SIG-M5 treated with dmso at 0.1 percent for 504 hours (cell line): ENCODE measurements around the gene ZBTB20.
"Not testable (repeated sequence)": the region's sequence is repeated elsewhere in the genome, so short reads cannot be mapped to it uniquely, and the experiment has no call there.

Experiments used
- DNase-seq: peaks from one replicate; lab custom pipeline; 2025; ENCODE audit not compliant: unreplicated experiment; lab: John Stamatoyannopoulos, UW

Gene ZBTB20

DNA sequence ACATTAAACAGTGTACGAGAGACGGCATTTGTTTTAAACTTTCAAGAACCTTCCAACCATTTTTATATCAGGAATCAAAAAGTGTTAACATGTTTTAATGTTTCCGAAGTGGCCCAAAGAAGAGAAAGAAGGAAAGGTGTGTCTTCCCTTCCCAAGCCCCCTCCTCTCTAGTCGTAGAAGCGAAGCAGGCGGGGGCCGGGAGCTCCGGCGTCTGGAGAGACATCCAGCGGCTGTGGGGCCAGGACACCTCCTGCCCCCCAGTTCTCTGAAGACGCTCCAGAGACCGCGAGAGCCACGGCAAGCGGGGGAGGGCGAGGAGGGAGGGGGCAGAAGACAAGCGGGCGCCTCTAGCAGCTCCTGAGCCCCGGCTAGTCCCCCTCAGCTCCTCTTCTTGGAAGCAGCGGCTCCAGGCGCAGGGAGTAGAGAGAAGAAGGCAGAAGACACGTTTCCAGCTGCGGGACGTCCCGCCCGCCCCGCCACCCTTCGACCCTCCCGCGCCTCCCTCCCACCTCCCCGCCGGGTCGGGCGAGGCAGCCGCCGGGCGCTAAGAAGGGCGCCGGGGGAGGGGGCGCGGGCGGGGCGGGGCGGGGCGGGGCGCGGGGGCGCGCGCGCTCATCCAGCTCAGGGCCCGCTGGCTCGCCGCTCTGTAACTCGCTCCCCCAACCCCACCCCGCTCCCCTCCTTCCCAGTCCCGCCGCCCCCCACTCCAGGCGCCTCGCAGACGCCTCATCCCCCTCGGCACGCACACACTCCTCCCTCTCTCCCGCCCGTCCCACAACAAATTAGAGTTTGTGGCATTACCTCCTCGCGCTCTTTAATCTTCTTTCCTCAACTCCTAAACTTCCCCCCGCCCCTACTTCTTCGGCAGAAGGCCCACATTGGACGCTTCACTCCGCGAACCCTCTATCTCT is at the start of gene ZBTB20:
TSS of gene ZBTB20 (minus strand) at position 871 of the 911 bp plus-strand sequence.
- DNase-seq: peak; percentile 57

DNA sequence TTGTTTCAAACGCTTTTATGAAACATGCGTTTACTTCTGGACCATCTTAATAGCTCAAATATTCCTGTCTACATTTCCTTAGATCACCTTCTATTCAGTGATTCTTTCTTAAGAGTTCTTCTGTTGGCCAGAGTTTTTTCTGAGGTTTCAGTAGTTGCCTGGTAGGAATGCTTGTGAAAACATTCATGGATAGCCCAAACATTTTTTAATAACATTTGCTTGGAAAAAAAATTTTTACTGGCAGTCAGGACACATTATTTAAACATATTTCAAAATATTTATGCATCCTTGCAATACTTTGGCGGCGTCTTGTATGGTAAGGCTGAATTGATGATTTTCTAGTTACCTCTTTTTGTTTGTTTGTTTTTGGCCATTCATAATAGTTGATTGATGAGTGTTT is 47.4 kb upstream of the ZBTB20 start:
- no peak for DNase-seq

DNA sequence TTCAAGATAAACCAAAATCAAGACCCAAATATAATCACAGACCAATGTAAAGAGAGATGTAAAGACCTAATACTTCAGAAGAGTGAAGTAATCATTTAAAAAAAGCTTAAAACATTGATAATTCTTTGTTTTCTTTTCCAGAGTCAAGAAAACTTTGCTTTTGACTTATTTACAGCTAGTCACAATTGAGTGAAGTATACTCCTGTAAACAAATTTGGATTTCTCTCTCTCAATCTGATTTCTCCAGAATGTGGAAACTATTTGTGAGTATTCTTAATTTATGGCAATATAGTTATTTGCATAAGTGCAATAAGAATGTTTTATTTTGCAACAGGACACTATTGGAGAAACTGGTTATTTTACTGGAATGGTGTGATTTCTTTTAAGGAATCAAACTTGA is 43.7 kb upstream of the ZBTB20 start:
- DNase-seq: no peak

DNA sequence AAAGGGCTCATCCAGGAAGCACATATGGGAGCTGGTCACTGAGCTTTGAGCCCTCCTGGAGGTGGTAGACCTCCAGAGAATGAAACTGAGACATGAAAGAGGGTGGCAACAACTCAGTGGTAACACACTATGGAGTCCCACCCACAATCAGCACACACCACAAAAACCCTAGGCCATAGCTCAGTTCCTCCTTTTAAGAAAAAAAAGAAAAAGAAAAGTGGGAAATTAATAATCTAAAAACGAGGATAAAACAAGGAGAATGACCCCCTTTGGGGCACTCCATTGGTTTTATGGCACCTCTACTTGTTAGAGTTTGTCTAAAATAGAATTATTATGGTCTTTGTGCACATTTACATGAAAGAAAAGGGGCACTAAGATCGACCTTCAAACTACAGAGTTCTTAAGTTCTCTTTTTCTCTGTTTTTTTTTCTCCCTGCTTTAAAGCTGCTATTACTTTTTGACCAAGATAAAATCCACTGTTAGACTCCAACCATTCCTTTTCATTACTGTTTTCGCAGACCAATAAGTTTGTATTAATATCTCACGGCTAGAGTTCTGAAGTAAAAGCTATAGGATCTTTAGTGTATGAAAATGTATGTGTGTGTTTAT is 40.2 kb upstream of the ZBTB20 start:
- no peak for DNase-seq

DNA sequence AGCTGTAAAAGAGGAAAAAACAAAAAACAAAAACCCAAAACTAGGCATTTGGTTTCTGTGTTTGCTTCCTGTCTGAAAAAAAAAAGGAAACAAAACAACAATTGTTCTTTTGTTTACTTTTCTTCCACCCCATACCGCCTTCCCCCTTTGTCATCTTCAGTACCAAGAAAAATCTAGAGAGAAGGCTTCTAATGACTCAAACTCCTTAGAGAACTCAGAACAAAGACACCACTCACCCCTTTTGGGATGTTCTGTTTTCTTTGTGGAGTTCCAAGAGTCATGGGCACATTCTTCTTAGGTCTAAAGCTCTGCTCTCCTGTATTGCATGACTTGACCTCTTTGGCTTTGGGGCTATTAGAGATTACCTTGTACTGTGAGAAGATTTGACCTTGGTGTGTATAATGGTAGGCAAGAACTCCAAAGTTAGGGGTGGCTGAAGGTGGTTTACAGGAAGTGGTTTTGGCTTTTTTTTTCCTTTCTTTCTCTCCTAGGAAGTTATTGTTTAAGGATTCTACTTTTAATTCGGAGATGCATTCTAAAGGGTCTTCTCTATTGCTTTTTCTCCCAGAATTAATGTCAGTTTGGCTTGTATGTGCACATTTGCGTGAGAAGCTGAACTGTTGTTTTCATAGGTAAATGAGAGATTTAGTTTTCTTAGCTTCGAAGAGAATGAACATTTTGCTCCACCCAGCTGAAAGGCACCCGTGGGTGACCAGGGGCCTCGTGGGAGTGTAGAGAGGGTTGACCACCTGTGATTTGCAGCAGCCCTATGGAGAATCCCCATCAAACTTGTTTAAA is 39.5 kb upstream of the ZBTB20 start:
- no peak for DNase-seq

DNA sequence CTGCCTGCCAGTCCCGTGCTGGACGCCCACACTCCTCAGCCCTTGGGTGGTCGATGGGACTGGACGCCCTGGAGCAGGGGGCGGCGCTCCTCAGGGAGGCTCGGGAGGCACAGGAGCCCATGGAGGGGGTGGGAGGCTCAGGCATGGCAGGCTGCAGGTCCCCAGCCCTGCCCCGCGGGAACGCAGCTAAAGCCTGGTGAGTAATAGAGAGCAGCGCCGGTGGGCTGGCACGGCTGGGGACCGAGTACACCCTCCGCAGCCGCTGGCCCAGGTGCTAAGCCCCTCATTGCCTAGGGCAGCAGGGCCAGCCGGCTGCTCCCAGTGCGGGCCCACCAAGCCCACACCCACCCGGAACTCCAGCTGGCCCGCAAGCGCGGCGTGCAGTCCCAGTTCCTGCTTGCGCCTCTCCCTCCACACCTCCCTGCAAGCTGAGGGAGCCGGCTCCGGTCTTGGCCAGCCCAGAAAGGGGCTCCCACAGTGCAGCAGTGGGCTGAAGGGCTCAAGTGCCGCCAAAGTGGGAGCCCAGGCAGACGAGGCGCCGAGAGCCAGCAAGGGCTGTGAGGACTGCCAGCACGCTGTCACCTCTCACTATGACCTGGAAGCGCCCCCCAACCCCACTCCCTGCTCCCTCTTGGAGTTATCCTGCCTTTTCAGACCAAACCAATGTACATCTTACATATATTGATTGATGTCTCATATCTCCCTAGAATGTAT is 37.9 kb upstream of the ZBTB20 start:
- not testable (repeated sequence) for DNase-seq

DNA sequence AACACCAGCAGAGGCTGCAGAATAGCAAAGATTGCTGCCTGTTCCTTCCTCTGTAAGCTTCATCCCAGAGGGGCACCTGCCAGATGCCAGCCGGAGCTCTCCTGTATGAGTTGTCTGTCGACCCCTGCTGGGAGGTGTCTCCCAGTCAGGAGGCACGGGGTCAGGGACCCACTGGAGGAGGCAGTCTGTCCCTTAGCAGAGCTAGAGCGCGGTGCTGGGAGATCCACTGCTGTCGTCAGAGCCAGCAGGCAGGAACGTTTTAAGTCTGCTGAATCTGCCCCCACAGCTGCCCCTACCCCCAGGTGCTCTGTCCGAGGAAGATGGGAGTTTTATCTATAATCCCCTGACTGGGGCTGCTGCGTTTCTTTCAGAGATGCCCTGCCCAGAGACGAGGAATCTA is 31.8 kb upstream of the ZBTB20 start:
- not testable (repeated sequence) for DNase-seq

DNA sequence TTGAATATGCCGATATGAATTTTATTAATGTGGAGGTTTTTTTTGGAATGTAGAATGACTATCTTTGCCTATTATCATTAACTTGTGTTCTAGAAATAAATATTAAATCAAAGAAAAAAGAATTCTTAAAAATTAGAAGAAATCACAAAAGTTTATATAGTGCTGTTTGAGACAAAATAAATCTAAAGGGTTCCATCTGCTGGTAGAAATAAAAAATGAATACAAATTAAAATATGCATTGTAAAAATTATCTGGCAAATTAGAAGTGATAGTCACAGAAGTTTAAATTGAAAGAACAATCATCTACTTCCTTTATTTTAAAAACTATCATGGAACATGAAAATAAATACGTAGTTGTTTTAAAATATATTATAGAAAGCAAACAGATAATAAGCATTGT is 22.7 kb upstream of the ZBTB20 start:
- DNase-seq: no peak

DNA sequence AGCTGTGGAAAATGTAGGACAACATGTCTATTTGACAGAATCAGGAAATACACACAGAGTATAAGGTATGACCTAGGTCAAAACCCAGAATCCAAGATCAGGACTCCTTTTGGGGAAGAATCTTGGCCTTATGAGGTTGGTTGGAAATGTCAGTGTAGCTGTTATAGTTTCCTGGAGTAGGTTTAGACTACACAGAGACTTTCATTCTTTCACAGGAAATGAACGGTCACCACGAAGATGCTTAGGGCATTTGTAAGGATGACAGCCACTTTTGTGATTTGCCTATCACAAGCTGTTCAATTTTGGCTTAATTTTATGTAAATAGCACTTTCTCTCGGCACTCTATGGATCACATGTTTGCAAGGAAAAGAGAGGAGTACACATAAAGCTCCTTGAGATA is 18.6 kb upstream of the ZBTB20 start:
- DNase-seq: no peak

DNA sequence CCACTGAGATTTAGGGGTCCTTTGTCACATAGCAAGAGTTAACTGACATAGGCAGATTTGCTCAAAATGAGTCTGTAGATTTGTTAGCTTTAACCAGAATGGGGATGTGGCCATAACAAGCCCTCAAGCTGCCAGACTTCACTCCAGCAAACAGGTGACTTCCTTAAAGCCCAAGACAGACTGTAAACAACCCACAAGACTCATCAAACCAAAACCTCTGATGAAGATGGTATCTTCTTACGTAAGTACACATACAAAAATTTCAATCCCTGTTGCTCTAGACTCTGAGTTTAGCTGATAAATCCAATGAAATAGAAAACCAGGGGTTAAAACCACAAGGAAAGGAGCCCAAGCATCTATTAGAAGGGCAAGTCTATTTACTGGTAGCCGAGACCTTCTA is 18.2 kb upstream of the ZBTB20 start:
- peak; percentile 4 for DNase-seq

DNA sequence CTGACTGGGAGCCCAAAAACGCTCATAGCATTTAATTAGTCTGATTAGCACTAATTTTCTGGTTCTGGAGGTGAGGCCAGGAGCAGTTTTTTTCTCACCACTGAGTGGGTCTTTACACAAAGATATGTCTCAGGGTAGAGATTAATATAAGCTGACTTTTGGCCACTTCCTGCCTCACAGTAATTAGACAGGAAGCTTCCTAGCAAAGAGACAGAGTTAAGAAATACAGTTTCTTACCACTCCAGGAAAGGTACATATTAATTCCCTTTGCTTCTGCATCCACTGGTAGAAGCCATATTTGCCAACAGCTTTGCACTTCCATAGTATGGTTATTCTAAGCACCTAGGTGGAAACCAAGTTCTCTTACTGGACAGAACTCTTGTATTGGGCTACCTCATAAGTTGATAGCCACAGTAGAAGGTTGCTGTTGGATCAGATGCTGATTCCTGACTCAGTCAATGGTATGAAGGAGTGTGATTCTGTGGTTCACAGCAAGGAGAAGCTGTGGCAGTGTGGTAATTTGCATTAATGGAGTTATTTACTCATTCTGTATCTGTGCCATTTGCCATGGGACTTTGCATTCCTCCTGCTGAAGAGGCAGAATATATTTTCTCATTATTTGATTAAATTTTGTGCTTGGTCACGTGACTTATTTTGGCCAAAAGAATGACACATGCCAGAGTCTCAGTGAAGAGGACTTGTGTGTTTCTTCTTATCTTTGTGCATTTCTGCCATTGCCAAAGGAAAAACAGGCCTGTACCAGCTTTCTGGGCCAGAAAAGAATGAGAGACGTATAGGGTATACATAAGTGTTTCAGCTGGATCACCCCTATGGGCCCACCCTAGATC is 17.5 kb upstream of the ZBTB20 start:
- DNase-seq: no peak

DNA sequence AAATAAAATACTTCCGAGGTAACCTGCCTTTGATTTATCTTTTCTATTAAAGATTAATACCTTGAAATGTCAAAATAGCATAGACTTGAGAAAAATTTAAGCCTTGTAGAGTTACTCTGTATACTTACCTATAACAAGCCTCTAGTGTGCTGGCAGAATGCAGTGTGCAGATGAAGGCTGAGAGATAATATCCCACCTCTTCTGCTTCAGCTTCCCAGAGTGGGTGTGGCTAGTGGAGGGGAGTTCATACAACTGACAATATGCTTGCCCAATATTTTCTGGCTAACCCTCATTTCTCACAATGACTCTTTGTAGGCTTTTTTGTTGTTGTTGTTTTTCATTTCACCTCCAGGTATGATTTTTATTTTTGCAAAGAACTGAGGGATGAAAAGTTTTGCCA is 15.7 kb upstream of the ZBTB20 start:
- DNase-seq: no peak

DNA sequence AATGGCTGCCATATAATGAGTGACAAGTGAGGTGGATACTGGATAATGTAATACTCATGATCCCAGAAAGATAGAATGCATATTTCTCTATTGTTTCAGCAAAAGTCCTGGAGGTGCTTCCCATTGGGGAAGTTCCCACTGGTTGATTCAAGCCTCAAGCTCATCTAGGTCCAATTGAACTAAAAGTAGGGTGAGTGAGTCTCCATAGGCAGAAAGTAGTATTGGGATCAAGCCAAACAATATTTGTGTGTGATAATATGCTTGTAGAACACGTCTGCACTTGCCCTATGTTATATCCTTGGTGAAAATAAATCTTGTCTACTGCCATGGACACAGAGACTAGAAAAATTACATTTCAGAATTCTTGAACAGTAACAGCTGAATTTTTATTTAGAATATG is 14.8 kb upstream of the ZBTB20 start:
- no peak for DNase-seq

DNA sequence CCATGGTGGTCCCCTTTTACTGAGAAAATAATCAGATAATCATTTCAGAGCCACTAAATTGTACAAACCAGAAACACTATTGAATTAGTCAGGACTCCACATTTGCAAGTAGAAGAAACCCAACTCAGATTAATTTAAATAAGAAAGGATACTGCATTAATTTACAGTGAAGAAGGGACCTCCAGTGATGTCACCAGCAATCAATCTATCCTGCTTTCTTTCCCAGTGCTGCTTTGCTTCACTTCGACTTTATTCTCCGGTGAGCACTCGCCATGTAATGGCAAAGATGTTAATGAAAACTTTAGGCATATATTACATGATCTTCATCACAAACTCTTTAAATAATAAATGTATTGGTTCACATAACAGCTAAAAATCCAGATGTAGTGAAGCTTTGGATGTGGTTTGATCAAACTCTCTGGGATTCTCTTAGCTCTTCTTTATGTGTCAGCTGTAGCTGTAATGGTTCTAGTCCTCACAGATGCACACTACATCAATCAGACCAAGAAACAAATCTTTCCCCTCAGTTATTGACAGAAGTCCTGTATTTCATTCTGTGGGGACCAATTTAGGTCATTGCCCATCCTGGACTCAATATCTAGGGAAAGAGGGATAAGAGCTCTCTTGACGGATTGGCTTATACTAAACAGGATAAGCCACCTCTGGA is 14.2 kb upstream of the ZBTB20 start:
- DNase-seq: no peak

DNA sequence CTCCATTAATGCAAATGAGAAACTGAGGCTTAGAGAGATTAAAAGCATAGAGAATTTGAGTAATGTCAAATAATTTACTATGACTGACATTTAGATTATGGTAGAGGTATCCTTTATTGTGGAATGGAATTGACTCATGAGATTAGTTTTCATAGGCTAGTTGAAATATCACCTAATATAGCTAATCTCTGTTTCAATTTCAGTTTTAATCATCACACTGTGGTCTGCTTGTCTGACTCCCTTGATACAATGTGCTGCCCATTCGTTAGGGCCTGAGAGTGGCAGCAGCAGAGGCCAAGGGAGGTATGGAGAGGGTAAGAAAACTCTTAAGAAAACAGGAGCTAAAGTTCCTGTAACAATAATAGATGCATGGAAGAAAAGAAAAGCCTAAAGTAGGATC is 13.2 kb upstream of the ZBTB20 start:
- DNase-seq: no peak

DNA sequence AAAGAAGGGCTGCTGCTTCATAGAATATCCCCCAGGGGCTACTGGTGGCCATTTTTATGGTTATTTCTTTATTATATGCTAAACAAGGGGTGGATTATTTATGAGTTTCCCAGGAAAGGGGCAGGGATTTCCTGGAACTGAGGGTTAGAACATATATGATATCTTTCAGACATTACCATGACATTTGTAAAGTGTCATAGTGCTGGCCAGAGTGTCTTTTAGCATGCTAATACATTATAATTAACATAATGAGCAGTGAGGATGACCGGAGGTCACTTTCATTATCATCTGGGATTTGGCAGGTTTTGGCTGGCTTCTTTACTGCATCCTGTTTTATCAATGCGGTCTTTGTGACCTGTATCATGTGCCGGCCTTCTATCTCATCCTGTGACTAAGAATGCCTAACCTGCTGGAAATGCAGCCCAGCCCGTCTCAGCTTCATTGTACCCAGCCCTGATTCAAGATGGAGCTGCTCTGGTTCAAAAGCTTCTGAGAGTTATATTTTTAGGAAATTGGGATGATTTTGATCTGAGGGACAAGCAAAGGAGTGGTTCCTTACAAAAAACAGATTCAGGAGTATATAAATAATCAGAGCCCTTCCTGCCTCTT is 9.1 kb upstream of the ZBTB20 start:
- DNase-seq: no peak

DNA sequence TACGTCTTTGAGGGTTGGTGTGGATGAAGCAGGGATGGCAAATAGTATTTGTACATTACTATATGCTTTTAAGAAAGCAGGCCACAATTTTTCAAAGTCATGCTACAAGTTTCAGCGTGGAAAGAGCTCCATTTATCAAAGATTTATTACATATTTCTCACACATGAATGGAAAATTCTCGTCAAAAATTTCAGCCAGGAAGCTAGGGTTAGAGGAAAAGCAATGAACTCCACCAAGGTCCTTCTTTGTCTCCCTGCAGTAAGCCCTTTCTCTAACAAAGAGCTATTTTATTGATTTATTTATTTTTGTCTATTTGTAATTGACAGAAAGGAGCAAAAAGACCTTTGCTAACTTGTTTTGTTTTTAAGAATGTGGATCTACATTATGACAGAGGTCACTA is 7.5 kb upstream of the ZBTB20 start:
- DNase-seq: no peak

DNA sequence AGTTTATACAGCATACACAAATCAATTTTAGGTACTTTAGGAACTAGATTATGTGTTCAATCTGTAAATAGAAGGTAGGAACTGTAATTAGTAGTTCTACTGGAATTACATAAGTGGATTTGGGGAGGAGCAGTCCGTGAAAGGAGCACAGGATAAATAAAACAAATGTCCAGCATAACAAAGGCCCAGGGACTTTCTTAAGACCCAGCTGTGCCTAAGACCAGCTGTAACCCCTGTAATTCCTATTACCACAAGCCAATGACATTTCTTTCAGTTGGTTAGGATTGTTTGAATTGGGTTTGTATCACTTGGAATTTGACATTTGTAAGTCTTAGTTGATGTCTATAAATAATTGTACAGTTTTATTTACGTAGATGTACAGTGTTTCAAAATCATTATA is 4.8 kb upstream of the ZBTB20 start:
- DNase-seq: no peak

DNA sequence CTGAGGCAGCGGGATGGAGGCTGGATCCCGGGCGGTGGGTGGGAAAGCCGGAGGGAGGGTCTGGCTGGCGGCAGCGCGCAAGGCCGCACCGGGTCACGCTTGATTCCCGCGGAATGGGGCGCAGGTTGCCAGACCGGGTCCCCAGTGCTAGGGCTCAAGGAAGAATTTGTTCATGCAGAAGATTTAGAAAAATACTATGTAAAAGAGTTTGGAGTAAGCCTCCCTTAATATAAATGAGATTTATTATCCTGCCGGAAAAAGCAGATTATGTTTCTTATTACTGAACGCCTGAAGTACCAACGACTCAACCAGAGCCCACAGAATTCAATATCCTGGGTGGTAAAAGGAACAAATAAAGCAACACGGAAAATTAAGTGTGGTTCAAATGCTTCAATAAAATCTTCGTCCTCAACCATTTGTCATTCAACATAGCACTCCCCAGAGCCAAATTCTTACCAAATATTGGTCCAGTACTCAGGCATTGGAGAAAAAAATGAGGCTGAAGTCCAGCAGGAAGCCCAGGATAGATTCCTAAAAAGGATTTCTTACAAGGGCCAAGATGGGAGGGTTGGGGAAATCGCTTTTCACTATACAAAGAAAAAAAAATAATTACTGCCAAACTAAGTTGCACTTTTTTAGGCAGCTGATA is 1.2 kb upstream of the ZBTB20 start:
- peak; percentile 15 for DNase-seq
